Muscle layer of duodenum (tissue), 2 donors: ENCODE measurements around the gene LASP1.
A peak's percentile ranks its signal among the peaks of the same experiment; 100 is the strongest.

Experiments used
- H3K27ac ChIP-seq: one replicate; pipeline ENCODE4 v1.7.0; 2013; ENCODE audit warnings: mild to moderate bottlenecking, low read length
- H3K27me3 ChIP-seq: one replicate; pipeline ENCODE4 v1.7.0; 2013; ENCODE audit warnings: low read depth, mild to moderate bottlenecking, control low read depth, low read length
- H3K36me3 ChIP-seq, 2 donors: one replicate each; pipeline ENCODE4 v1.7.0; 2013; ENCODE audit warnings: low read length in 2 of 2, control low read depth in 1 of 2, mild to moderate bottlenecking in 1 of 2; ENCODE audit not compliant: insufficient read depth in 2 of 2, control insufficient read depth in 1 of 2
- H3K4me1 ChIP-seq, 2 donors: one replicate each; pipeline ENCODE4 v1.7.0; 2013; ENCODE audit warnings: low read length in 2 of 2, mild to moderate bottlenecking in 2 of 2, control low read depth in 1 of 2, moderate library complexity in 1 of 2; ENCODE audit not compliant: insufficient read depth in 2 of 2, control insufficient read depth in 1 of 2
- H3K4me3 ChIP-seq, 2 donors: one replicate each; pipeline ENCODE4 v1.7.0; 2013; ENCODE audit warnings: low read length in 2 of 2, low read depth in 1 of 2, mild to moderate bottlenecking in 1 of 2
- H3K9me3 ChIP-seq, 2 donors: one replicate each; pipeline ENCODE4 v1.7.0; 2013; ENCODE audit warnings: low read length in 2 of 2, control low read depth in 1 of 2, mild to moderate bottlenecking in 1 of 2; ENCODE audit not compliant: control insufficient read depth in 1 of 2
- donor health status: healthy.

The LASP1 gene

DNA sequence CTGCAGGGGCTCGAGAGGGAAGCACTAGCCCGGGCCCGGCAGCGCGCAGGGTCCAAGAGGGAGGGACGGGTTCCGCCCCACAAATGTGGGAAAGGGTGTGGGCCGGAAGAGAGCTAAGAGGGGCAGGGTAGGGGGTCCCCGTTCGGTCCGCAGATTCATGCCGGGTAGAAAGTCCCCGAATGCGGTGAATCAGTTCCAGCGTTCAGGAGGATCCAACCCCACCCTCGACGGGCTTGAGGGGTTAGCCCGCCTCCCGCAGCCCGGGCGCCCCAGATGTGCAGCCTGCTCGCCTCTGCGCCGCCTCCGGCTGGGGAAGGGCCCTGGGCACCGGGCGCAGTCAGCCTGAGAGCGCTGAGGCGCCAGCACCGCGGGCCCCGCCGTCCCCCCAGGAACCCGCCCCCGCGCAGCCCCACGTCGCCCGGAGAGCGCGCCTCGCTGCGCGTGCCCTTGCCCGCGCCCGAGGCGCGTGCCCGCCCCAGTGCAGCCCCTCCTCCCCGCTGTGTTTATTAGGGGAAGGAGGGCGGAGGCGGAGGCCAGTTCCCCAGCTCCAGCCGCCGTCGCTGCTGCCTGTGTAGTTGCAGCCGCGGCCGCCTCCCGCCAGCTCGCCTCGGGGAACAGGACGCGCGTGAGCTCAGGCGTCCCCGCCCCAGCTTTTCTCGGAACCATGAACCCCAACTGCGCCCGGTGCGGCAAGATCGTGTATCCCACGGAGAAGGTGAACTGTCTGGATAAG, at the start of gene LASP1:
TSS of gene LASP1 (plus strand) at position 533 of the 733 bp plus-strand sequence. CDS start at position 665, 132 bp downstream.
- peak within 1 kb of the TSS; percentile 90 to 100 for H3K4me3 ChIP-seq
- no peaks in the 10 kb centered on the region for H3K9me3 ChIP-seq
- peak within 1 kb of the TSS; percentile 91 for H3K27ac ChIP-seq
- peaks cover 0 to 4% of the 10 kb centered on the region in 2 donors for H3K36me3 ChIP-seq
- peaks cover 37 to 44% of the 10 kb centered on the region in 2 donors for H3K4me1 ChIP-seq
- H3K27me3 ChIP-seq: no peaks in the 10 kb centered on the region

DNA sequence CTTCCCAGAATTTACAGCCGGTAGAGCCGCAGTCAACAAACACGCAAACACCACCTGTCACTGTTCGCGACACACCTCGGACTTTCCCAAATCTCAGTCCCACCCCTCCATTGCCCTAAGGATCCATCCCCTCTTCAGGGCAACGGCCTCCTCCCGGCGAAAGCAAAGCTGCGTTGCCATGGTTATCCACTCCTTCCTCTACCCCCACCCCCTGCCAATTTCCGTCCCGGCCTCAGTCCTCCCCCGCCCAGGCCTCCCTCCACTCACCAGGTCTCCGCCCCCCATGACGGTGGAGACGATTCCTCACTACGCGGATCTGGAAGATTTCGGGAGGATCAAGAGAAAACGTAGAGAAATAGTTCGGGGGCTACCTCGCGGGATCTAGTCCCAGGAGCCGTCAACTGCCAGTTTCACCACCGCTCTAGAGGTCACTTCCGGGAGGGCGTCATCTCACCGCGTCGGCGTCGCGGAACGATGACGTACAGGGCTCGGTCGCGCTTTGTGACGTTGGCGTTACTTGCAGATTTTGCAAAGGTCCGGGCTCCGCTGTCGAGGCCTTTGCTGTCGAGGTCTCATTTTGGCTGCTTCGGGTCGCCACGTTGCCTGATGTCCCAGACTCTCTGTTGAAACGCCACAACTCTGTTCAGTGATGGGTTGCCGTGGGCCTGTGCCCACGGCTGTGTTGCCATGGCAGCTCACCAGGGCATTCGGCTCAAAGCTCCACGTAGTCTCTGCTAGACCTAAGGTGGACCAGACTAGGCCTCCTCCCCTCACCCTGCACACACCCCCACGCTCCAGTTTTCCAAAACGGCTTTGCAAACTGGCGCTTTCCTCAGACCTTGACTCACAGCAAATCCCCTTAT, 44.7 kb upstream of the LASP1 start, which contains the start of gene CWC25:
TSS of gene CWC25 (minus strand) at position 423 of the 863 bp plus-strand sequence. CDS start at position 285, 138 bp downstream.
- no peaks in the 10 kb centered on the region for H3K9me3 ChIP-seq
- H3K27me3 ChIP-seq: no peaks in the 10 kb centered on the region
- H3K4me1 ChIP-seq: peaks cover 9 to 22% of the 10 kb centered on the region in 2 donors
- peaks cover 9 to 21% of the 10 kb centered on the region in 2 donors for H3K36me3 ChIP-seq
- peak within 1 kb of the TSS; percentile 93 to 95 for H3K4me3 ChIP-seq
- H3K27ac ChIP-seq: peak within 1 kb of the TSS; percentile 100

DNA sequence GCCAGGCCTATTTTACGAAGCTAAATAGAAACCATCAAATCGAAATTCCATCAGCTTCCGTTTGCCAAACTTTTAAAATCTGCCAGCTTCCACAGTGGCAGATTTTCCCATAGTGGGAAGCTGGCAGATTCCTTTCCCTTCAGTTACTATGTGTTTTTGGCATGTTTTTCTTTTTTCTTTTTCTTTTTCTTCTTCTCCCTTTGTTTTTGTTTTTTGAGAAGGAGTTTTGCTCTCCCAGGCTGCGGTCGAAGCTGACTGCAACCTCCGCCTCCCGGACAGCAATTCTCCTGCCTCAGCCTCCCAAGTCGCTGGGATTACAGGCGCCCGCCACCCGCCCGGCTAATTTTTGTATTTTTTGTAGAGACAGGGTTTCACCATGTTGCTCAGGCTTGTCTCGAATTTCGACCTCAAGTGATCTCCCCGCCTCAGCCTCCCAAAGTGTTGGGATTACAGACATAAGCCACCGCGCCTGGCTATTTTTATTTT, 44.1 kb upstream of the LASP1 start:
- H3K36me3 ChIP-seq: peaks cover 2 to 14% of the 10 kb centered on the region in 2 donors
- H3K4me1 ChIP-seq: peaks cover 9 to 22% of the 10 kb centered on the region in 2 donors
- no peaks in the 10 kb centered on the region for H3K9me3 ChIP-seq
- H3K4me3 ChIP-seq: peak overlapping the region; percentile 93 to 95
- no peaks in the 10 kb centered on the region for H3K27me3 ChIP-seq
- H3K27ac ChIP-seq: peak overlapping the region; percentile 100

GRCh38 chr17:38844261-38844757, 25.5 kb upstream of the LASP1 start:
- peaks cover 7 to 21% of the 10 kb centered on the region in 2 donors for H3K36me3 ChIP-seq
- H3K27me3 ChIP-seq: no peaks in the 10 kb centered on the region
- H3K9me3 ChIP-seq: no peaks in the 10 kb centered on the region
- no peaks in the 10 kb centered on the region for H3K4me1 ChIP-seq
- no peak overlapping the region for H3K27ac ChIP-seq
- no peak overlapping the region for H3K4me3 ChIP-seq

GRCh38 chr17:38848557-38848891, 21.3 kb upstream of the LASP1 start:
- H3K27ac ChIP-seq: no peak overlapping the region
- peaks cover 18 to 24% of the 10 kb centered on the region in 2 donors for H3K4me1 ChIP-seq
- H3K27me3 ChIP-seq: no peaks in the 10 kb centered on the region
- no peak overlapping the region for H3K4me3 ChIP-seq
- H3K36me3 ChIP-seq: peaks cover 32 to 48% of the 10 kb centered on the region in 2 donors
- no peaks in the 10 kb centered on the region for H3K9me3 ChIP-seq

DNA sequence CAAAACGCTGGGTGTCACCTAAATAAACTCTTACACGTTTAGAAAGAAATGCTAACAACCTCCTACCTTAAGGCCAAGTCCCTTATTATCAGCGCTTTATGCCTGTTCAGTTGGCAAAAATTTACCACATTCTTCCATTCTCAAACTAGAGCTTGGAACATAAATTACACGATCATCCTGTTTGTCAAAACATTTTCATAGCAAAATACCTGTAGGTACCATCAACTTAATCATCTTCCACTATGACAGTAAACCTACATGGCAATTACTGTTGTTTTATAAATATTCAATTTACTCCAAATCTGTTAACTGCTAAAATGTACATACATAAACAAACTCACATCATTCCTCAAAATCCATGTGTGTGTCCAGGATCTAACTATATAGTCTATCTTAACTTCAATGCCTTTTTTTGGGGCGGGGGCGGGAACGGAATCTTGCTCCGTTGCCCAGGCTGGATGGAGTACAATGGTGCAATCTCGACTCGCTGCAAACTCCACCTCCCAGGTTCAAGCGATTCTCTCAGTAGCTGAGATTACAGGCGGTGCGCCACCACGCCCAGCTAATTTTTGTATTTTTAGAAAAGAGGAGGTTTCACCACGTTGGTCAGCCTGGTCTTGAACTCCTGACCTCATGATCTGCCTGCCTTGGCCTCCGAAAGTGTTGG, 20.8 kb upstream of the LASP1 start:
- Histone ChIP-seq H3K36me3 (peaks cover 32 to 48% of the 10 kb centered on the region in 2 donors), H3K9me3 (no peaks in the 10 kb centered on the region), H3K27ac (no peak overlapping the region), H3K4me3 (no peak overlapping the region), H3K4me1 (peaks cover 18 to 24% of the 10 kb centered on the region in 2 donors), H3K27me3 (no peaks in the 10 kb centered on the region)

- no peaks in the 10 kb centered on the region for H3K9me3 ChIP-seq
- H3K4me3 ChIP-seq: no peak overlapping the region
- H3K4me1 ChIP-seq: peaks cover 18 to 24% of the 10 kb centered on the region in 2 donors
- H3K27ac ChIP-seq: no peak overlapping the region
- H3K27me3 ChIP-seq: no peaks in the 10 kb centered on the region
- peaks cover 32 to 48% of the 10 kb centered on the region in 2 donors for H3K36me3 ChIP-seq
These were observed 19.5 kb upstream of the LASP1 start for GRCh38 chr17:38850374-38850773.

GRCh38 chr17:38851434-38851833, 18.4 kb upstream of the LASP1 start:
- Histone ChIP-seq H3K27me3 (no peaks in the 10 kb centered on the region), H3K27ac (peak overlapping the region; percentile 68), H3K36me3 (peaks cover 32 to 48% of the 10 kb centered on the region in 2 donors), H3K4me1 (peaks cover 18 to 24% of the 10 kb centered on the region in 2 donors), H3K4me3 (peak overlapping the region; percentile 76 to 98), H3K9me3 (no peaks in the 10 kb centered on the region)

DNA sequence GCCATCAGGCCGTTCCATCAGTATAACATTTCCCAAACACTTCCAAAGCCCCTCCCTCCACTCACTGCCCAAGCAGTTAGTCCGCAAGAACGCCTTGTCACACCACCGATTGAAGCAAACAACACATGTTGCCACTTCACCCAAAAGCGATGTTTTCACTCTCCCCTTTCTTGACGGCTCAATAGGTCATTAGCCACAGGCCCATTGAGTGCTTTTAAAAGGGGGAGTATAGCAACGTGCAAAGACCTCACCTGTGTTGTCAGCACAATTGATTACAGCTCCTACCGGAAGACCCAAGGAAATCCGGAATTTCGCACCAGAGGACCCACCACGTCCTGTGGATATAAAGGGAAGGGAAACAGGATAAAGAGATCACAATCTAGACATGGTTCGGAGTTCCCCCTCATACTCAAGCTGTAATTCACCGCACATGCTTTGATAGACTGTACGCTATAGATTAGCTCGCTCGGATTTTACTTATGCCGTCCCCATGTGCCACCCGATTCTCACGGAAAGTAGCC, 17.0 kb upstream of the LASP1 start:
- peaks cover 32 to 41% of the 10 kb centered on the region in 2 donors for H3K36me3 ChIP-seq
- H3K9me3 ChIP-seq: no peaks in the 10 kb centered on the region

DNA sequence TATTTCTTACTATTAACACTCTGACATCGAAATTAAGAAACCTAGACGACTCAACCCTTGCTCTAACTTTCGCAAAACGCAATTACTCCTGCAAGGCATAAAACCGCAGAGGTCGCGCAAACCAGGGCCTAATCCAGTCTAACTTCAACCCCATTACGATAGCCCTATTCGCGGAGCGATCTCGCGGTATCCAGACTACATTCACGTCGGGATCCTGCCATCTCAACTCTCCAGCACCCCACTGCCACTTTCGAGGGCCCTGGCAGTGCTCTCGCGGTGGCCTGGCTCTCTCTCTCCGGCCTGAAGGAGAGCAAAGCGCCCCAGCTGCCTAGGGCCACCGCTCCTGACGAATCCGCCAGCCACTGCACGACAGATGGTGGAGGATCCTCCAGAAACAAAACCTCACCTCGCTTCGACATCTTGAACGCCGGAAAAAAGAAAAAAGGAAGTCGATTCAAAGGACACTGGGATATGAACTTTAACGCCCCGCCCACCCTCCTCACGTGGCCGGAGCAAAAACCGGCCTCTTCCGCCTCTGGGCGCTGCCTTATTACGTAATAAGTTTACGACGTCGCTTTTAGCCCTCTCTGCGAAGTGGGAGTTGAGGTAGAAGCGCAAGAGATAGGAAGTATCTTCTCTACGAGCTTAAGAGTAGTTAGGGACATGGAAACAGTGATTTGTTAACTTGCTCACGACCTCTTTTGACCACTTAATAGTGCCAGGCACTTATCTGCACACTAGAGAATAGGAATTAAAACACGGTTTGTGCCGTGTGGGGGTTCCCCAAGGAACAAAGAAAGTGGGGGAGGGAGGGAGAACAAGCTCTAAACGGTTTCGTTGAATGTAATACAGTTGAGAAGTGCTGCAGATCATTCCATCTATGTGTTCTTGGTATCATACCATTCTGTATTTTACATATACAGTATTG, 16.3 kb upstream of the LASP1 start, which contains the start of gene RPL23:
TSS of gene RPL23 (minus strand) at position 430 of the 928 bp plus-strand sequence. CDS start at position 419, 11 bp downstream.
- no peaks in the 10 kb centered on the region for H3K27me3 ChIP-seq
- peaks cover 18 to 24% of the 10 kb centered on the region in 2 donors for H3K4me1 ChIP-seq
- peak within 1 kb of the TSS; percentile 76 to 98 for H3K4me3 ChIP-seq
- H3K9me3 ChIP-seq: no peaks in the 10 kb centered on the region
- H3K27ac ChIP-seq: peak within 1 kb of the TSS; percentile 100
- H3K36me3 ChIP-seq: peaks cover 32 to 34% of the 10 kb centered on the region in 2 donors

More for the DNA sequence above, 17.0 kb upstream of the LASP1 start:
- H3K27me3 ChIP-seq: no peaks in the 10 kb centered on the region
- peak overlapping the region; percentile 100 for H3K27ac ChIP-seq
- H3K4me1 ChIP-seq: peaks cover 18 to 24% of the 10 kb centered on the region in 2 donors
- H3K4me3 ChIP-seq: peak overlapping the region; percentile 76 to 98
